GM12892 (cell line): ENCODE data around the gene PPP1R14B.

Source experiments
- POLR2A ChIP-seq: IDR thresholded peaks from 2 replicates; pipeline ENCODE4 v1.6.1; 2011; ENCODE audit warnings: low read depth, low read length, control low read depth
- POLR2AphosphoS5 ChIP-seq: IDR thresholded peaks from 2 replicates; pipeline ENCODE4 v1.6.1; 2011; ENCODE audit warnings: low read depth, low read length, control low read depth
- TAF1 ChIP-seq: IDR thresholded peaks from 2 replicates; pipeline ENCODE4 v1.6.1; 2011; ENCODE audit warnings: low read depth, mild to moderate bottlenecking, control low read depth, low read length, borderline replicate concordance

- TF ChIP-seq POLR2AphosphoS5 (no peak), POLR2A (no peak), TAF1 (no peak)
Observed at GRCh38 chr11:64229090-64229743, 17.5 kb downstream of the PPP1R14B start.
